ENCODE measurements around the gene PZP.

PZP gene

GRCh38 chr12:9101018-9101687 lies 107.0 kb downstream of the PZP start:
- no peak for TF ChIP-seq CTCF (IDR thresholded peaks at IDR 0.05; ENCODE audit: low read depth, low read length, missing control alignments)
- in situ Hi-C loops (cut with HindIII; ENCODE audit: low sequenced_read_pairs) = no loop called here
- DNase-seq (ENCODE audit: low read depth) = no peak
- H3K4me3 ChIP-seq (ENCODE audit: low read depth, low read length) = no peak overlapping the region

DNA sequence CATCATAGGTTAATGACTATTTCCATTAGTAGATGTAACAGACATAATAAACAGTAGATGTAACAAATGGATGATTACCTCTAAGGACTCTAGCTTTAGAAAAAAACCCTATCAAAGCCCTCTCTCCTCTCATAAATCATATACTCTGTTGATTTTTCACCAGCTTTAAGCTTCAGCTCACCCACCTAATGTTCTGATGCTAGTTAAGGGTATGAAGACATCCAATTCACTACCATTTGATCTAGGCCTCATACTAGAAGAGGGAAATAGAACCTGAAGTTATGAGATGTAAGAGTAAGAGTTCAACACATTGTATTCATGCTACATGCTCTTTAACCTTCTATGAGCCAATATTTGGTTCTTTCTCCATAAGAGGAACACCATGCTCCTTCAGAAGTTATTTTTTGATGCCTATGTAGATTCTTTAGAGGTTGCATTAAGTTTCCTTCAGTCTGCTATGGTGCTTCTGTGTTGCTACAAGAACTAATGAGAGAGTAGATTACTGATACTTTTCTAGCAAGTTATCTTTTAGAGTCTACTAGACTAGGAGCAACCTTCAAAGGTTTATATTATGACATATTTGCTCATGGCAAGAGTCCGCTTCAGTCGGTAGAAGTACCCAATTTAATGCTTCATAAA lies 108.5 kb downstream of the PZP start:
- in situ Hi-C loops (cut with HindIII; ENCODE audit: low sequenced_read_pairs) = no loop called here
- no peak overlapping the region for H3K4me3 ChIP-seq (ENCODE audit: low read depth, low read length)
- DNase-seq (ENCODE audit: low read depth) = no peak
- TF ChIP-seq CTCF (IDR thresholded peaks at IDR 0.05; ENCODE audit: low read depth, low read length, missing control alignments) = no peak
